Measurements from ENCODE around the gene TEX19. TPM values are rescaled to one million over a fixed set of nuclear protein-coding genes. Genes with fewer than 3 reads are reported as not detected.
A peak's percentile ranks its signal among the peaks of the same experiment; 100 is the strongest.

TEX19 gene
- total RNA-seq, 2 donors from 2014 or later, result 10.6 TPM; not detected in 1

DNA sequence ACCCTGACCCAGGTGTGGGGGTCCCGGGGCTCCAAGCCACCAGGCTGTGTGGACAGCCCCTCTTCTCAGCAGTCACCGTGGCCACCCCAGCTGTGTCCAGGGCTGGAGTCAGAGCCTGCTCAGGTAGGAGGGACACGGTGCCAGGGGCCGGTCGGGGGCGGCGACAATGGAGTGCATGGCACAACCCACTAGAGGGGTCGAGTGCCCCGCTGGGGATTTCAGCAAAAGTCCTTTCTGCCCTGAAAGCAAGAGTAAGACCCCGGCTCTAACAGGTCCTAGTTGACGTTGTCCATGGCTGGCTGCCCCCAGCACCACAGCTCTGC lies 23.8 kb downstream of the TEX19 start:
- intact Hi-C loops (cut with DNase I), result no loop called here
- Histone ChIP-seq H3K9me3 (no peaks in the 10 kb centered on the region), H3K36me3 (no peaks in the 10 kb centered on the region), H3K27ac (no peak overlapping the region), H3K27me3 (replicated peaks; ENCODE audit: insufficient read depth) (peaks cover 7% of the 10 kb centered on the region), H3K4me1 (replicated peaks) (peaks cover 5% of the 10 kb centered on the region), H3K4me3 (no peak overlapping the region)
- DNase-seq (ENCODE audit: low spot score), result no peak
- 79% methylated on average over 11 of the region's 11 CpGs for WGBS
- TF ChIP-seq POLR2AphosphoS5 (IDR thresholded peaks at IDR 0.05) (no peak), POLR2A (IDR thresholded peaks at IDR 0.05) (no peak)
- TF ChIP-seq, protein P1, sequence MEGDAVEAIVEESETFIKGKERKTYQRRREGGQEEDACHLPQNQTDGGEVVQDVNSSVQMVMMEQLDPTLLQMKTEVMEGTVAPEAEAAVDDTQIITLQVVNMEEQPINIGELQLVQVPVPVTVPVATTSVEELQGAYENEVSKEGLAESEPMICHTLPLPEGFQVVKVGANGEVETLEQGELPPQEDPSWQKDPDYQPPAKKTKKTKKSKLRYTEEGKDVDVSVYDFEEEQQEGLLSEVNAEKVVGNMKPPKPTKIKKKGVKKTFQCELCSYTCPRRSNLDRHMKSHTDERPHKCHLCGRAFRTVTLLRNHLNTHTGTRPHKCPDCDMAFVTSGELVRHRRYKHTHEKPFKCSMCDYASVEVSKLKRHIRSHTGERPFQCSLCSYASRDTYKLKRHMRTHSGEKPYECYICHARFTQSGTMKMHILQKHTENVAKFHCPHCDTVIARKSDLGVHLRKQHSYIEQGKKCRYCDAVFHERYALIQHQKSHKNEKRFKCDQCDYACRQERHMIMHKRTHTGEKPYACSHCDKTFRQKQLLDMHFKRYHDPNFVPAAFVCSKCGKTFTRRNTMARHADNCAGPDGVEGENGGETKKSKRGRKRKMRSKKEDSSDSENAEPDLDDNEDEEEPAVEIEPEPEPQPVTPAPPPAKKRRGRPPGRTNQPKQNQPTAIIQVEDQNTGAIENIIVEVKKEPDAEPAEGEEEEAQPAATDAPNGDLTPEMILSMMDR (IDR thresholded peaks at IDR 0.05), result no peak

DNA sequence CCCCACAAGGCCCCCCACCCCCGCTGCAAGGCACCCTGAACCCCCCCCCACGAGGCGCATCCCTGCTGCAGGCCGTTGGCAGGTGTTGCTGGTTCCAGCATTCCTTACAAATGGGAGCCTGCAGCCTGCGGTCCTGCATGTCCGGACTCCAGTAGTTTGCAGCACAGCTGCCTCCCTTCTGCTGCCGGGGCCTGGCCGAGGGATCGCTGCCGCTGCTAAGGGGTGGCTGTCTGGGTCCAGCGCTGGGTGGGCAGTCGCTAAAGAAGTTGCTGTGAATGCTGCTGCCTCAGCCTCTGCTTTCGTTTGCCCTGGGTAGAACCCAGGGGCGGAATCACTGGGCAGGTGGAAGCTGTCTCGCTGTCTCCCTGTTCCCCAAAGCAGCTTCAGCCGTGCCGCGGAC lies 24.4 kb downstream of the TEX19 start:
- Histone ChIP-seq H3K36me3 (no peaks in the 10 kb centered on the region), H3K4me3 (no peak overlapping the region), H3K9me3 (no peaks in the 10 kb centered on the region), H3K27me3 (replicated peaks; ENCODE audit: insufficient read depth) (peaks cover 2% of the 10 kb centered on the region), H3K27ac (no peak overlapping the region), H3K4me1 (replicated peaks) (peaks cover 5% of the 10 kb centered on the region)
- intact Hi-C loops (cut with DNase I), result no loop called here
- 45% methylated on average over 14 of the region's 18 CpGs for WGBS
- TF ChIP-seq POLR2A (IDR thresholded peaks at IDR 0.05), result no peak
- TF ChIP-seq POLR2AphosphoS5 (IDR thresholded peaks at IDR 0.05), result no peak
- TF ChIP-seq, protein P1 (IDR thresholded peaks at IDR 0.05), result no peak
- DNase-seq (ENCODE audit: low spot score), result no peak

DNA sequence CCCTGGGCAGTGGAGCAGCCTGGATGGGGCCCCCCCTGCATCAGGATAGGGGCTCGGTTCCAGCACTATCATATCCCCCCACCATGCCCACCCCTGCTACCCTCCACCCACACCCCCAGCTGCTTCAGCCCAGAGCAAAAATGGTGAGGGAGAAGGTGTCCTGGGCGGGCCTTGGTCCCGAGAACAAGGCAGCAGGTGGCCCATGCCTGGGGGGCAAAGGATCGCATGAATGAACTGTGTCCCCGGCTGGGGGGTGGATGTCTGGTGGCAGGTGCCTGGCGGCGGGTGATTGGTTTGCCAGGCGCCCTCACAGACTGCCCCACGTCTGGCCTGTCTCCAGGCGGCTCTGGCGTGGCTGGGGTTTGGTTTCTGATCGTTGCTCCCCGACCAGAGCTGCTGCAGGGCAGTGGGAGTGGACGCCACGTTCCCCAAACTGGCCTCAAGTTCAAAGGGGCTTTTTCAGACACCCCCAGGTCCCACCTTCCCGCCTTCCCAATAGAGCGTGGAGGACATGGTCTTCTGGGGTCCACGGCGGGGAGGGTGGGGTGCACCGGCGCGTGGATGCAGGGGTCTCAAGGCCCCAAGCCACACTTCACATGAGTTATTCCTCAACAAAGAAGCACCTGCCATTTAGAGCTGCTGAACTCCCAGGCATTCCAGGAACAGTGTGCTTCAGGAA lies 25.1 kb downstream of the TEX19 start:
- H3K36me3 ChIP-seq, result no peaks in the 10 kb centered on the region
- TF ChIP-seq, protein P1 (IDR thresholded peaks at IDR 0.05), result no peak
- H3K27me3 ChIP-seq (replicated peaks; ENCODE audit: insufficient read depth), result no peaks in the 10 kb centered on the region
- H3K27ac ChIP-seq, result peak overlapping the region in 1 of 2 donors; percentile 7
- H3K4me1 ChIP-seq (replicated peaks), result peaks cover 5% of the 10 kb centered on the region
- no peak overlapping the region for H3K4me3 ChIP-seq
- H3K9me3 ChIP-seq, result no peaks in the 10 kb centered on the region
- WGBS, result 50% methylated on average over 22 of the region's 22 CpGs
- DNase-seq (ENCODE audit: low spot score), result no peak
- intact Hi-C loops (cut with DNase I), result no loop called here

DNA sequence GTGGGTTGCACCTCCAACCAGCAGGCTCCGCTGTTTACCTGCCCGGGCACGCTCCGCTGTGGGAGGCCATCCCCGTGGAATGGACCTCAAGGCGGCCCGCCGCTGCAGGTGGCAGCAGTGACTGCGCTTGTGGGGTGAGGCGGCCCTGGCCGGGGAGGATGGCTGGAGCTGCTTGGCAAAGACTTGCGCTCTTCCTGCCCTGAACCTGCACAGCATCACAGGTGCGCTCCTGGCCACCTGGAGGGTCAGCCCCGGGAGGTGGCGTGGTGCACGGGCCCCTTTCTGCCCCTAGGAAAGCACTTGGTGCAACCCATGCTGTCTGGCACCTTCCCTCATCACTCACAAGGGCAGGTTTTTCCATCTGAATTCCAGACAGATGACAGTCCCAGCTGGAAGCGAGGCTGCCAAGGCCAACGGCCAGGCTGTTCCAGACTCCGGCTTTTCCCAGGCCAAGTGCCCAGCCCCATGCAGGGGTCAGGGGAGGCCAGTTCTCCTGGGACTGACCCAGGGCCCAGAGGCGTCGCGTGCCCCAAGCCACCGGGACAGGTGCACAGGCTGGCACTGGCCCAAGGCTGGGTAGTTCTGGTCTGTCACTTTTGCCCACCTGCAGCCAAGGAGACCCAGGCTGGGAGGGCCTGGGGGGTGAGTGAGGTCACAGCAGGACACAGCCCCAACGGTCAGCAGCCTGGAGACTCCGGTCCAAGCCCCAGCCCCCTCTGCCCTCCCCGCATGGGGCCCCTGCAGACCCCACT lies 25.9 kb downstream of the TEX19 start:
- intact Hi-C loops (cut with DNase I), result no loop called here
- Histone ChIP-seq H3K9me3 (no peaks in the 10 kb centered on the region), H3K27ac (peak overlapping the region in 1 of 2 donors; percentile 7), H3K4me3 (no peak overlapping the region), H3K4me1 (replicated peaks) (peaks cover 5% of the 10 kb centered on the region), H3K36me3 (no peaks in the 10 kb centered on the region), H3K27me3 (replicated peaks; ENCODE audit: insufficient read depth) (no peaks in the 10 kb centered on the region)
- TF ChIP-seq POLR2AphosphoS5 (IDR thresholded peaks at IDR 0.05) (peak; percentile 87), POLR2A (IDR thresholded peaks at IDR 0.05) (no peak)
- TF ChIP-seq, protein P1 (IDR thresholded peaks at IDR 0.05), result peak in 2 of 4 experiments; percentile 62 to 66
- WGBS, result 40% methylated on average over 26 of the region's 26 CpGs
- DNase-seq (ENCODE audit: low spot score), result peak; percentile 82

Data from prostate gland (tissue), 2 donors.